GM12875 (cell line): ENCODE data around the gene SLC6A3.

Experiments used
- H3K4me3 ChIP-seq: one replicate; pipeline ENCODE4 v1.5.1; 2011; ENCODE audit warnings: low read depth, low read length, control low read depth
- TF ChIP-seq, protein P1 (sequence below): IDR thresholded peaks from 2 replicates; pipeline ENCODE4 v1.5.1; 2011; ENCODE audit warnings: low read depth, mild to moderate bottlenecking, control low read depth, inconsistent platforms, low read length, moderate library complexity, borderline replicate concordance; ENCODE audit not compliant: insufficient read depth

The SLC6A3 gene

GRCh38 chr5:1487079-1487764, 42.0 kb upstream of the SLC6A3 start:
- TF ChIP-seq, protein P1, sequence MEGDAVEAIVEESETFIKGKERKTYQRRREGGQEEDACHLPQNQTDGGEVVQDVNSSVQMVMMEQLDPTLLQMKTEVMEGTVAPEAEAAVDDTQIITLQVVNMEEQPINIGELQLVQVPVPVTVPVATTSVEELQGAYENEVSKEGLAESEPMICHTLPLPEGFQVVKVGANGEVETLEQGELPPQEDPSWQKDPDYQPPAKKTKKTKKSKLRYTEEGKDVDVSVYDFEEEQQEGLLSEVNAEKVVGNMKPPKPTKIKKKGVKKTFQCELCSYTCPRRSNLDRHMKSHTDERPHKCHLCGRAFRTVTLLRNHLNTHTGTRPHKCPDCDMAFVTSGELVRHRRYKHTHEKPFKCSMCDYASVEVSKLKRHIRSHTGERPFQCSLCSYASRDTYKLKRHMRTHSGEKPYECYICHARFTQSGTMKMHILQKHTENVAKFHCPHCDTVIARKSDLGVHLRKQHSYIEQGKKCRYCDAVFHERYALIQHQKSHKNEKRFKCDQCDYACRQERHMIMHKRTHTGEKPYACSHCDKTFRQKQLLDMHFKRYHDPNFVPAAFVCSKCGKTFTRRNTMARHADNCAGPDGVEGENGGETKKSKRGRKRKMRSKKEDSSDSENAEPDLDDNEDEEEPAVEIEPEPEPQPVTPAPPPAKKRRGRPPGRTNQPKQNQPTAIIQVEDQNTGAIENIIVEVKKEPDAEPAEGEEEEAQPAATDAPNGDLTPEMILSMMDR = no peak
- peak overlapping the region; percentile 38 for H3K4me3 ChIP-seq

- TF ChIP-seq, protein P1 = no peak
- no peak overlapping the region for H3K4me3 ChIP-seq
These were observed 41.0 kb upstream of the SLC6A3 start for GRCh38 chr5:1486271-1486670.

- peak overlapping the region; percentile 26 for H3K4me3 ChIP-seq
- TF ChIP-seq, protein P1 = no peak
These were observed 40.4 kb upstream of the SLC6A3 start for GRCh38 chr5:1485579-1486118.

- TF ChIP-seq, protein P1 = no peak
- peak overlapping the region; percentile 26 for H3K4me3 ChIP-seq
These were observed 39.7 kb upstream of the SLC6A3 start for GRCh38 chr5:1484730-1485578.

- TF ChIP-seq, protein P1 = no peak
- H3K4me3 ChIP-seq = peak overlapping the region; percentile 16
These were observed 38.9 kb upstream of the SLC6A3 start for GRCh38 chr5:1483856-1484729.

GRCh38 chr5:1483064-1483463, 37.8 kb upstream of the SLC6A3 start:
- TF ChIP-seq, protein P1 = no peak
- H3K4me3 ChIP-seq = no peak overlapping the region
